WERI-Rb-1 (cell line): Measurements from ENCODE around the gene DOCK8.
"Not testable (repeated sequence)": the region's sequence is repeated elsewhere in the genome, so short reads cannot be mapped to it uniquely, and the experiment has no call there.

Experiments
- DNase-seq: peaks from one replicate; pipeline ENCODE4 v3.0.0-alpha.2; 2020
- H3K27ac ChIP-seq: fragments of 250-450 bp; sonication (Bioruptor Pico); 2 replicates; pipeline ENCODE4 v1.5.1; 2020; ENCODE audit warnings: mild to moderate bottlenecking, moderate library complexity
- H3K27me3 ChIP-seq: fragments of 250-450 bp; sonication (Bioruptor Pico); 2 replicates; pipeline ENCODE4 v1.5.1; 2021; ENCODE audit warnings: mild to moderate bottlenecking, low read depth, moderate library complexity; ENCODE audit not compliant: insufficient read depth, severe bottlenecking
- H3K36me3 ChIP-seq: fragments of 250-450 bp; sonication (Bioruptor Pico); 2 replicates; pipeline ENCODE4 v1.5.1; 2020; ENCODE audit warnings: mild to moderate bottlenecking, moderate library complexity
- H3K4me3 ChIP-seq: 2 replicates; pipeline ENCODE4 v1.5.1; 2011; ENCODE audit warnings: low read depth, mild to moderate bottlenecking, control low read depth, low read length
- H3K9me3 ChIP-seq: fragments of 250-450 bp; sonication (Bioruptor Pico); 2 replicates; pipeline ENCODE4 v1.5.1; 2021; ENCODE audit warnings: mild to moderate bottlenecking, moderate library complexity; ENCODE audit not compliant: severe bottlenecking
- CTCF ChIP-seq: IDR thresholded peaks from 2 replicates; pipeline ENCODE4 v1.5.1; 2011; ENCODE audit warnings: low read depth, mild to moderate bottlenecking, control low read depth, inconsistent platforms, low read length

The DOCK8 gene

DNA sequence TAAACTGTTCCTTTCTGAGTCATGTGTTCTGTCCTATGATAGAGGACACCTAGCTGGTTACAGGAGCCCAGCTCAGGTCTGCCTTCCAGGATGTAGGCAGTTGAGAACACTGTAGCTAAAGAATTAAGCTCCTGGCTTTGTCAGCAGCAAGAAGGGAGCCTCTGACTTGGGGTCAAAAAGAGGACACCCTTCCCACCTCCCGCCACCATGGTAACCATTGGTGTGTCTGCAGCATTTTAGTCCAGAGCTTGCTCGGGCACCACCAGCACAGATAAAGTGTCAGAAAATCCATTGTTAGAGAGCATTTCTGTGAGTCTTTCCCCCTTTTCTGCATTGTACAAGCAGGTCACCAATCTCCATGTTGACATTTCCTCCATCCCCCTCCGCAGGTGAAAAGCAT lies 181.7 kb downstream of the DOCK8 start:
- no peak for TF ChIP-seq CTCF
- H3K4me3 ChIP-seq: no peak overlapping the region
- peak; percentile 17 for DNase-seq
- no peak overlapping the region for H3K27ac ChIP-seq
- no peaks in the 10 kb centered on the region for H3K9me3 ChIP-seq
- peaks cover 28% of the 10 kb centered on the region for H3K36me3 ChIP-seq
- H3K27me3 ChIP-seq: no peaks in the 10 kb centered on the region

DNA sequence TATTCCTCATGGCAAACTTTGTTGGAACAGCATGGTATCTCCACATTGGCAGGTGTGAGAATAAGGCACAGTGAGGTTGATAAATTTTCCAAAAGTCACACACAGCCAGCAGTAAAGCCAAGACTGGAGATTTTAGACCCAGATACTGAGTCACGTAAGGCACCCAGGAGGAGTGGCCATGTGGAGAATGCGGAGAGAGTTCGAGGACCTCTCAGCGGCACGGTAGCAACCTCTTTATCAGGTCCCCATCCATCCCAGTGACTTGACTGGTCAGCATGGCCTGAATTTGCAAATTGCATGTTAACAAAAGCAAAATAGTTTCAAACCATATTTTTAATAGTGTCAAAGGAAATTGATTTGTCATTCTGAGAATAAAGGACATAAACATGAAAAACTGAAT lies 183.4 kb downstream of the DOCK8 start:
- Histone ChIP-seq H3K9me3 (no peaks in the 10 kb centered on the region), H3K27me3 (no peaks in the 10 kb centered on the region), H3K4me3 (no peak overlapping the region), H3K27ac (no peak overlapping the region), H3K36me3 (peaks cover 43% of the 10 kb centered on the region)
- no peak for DNase-seq
- no peak for TF ChIP-seq CTCF

- DNase-seq: peak; percentile 84
- Histone ChIP-seq H3K27ac (peak overlapping the region; percentile 54), H3K27me3 (no peaks in the 10 kb centered on the region), H3K4me3 (no peak overlapping the region), H3K9me3 (no peaks in the 10 kb centered on the region), H3K36me3 (peaks cover 35% of the 10 kb centered on the region)
- no peak for TF ChIP-seq CTCF
These were observed 186.6 kb downstream of the DOCK8 start for GRCh38 chr9:401223-401622.

GRCh38 chr9:404234-404633 lies 189.6 kb downstream of the DOCK8 start:
- DNase-seq: no peak
- Histone ChIP-seq H3K27ac (peak overlapping the region; percentile 54), H3K36me3 (peaks cover 49% of the 10 kb centered on the region), H3K9me3 (no peaks in the 10 kb centered on the region), H3K27me3 (no peaks in the 10 kb centered on the region), H3K4me3 (no peak overlapping the region)
- TF ChIP-seq CTCF: no peak

GRCh38 chr9:405341-405740 lies 190.7 kb downstream of the DOCK8 start:
- Histone ChIP-seq H3K9me3 (no peaks in the 10 kb centered on the region), H3K4me3 (no peak overlapping the region), H3K36me3 (peaks cover 49% of the 10 kb centered on the region), H3K27me3 (no peaks in the 10 kb centered on the region), H3K27ac (peak overlapping the region; percentile 54)
- no peak for DNase-seq
- no peak for TF ChIP-seq CTCF

GRCh38 chr9:406886-407654 lies 192.4 kb downstream of the DOCK8 start:
- H3K9me3 ChIP-seq: no peaks in the 10 kb centered on the region
- peak; percentile 47 for DNase-seq
- H3K4me3 ChIP-seq: no peak overlapping the region
- peak overlapping the region; percentile 52 for H3K27ac ChIP-seq
- H3K36me3 ChIP-seq: peaks cover 43% of the 10 kb centered on the region
- H3K27me3 ChIP-seq: no peaks in the 10 kb centered on the region
- peak; percentile 40 for TF ChIP-seq CTCF

GRCh38 chr9:409655-410054 lies 195.0 kb downstream of the DOCK8 start:
- not testable (repeated sequence) for H3K4me3 ChIP-seq, H3K27ac ChIP-seq, DNase-seq, H3K9me3 ChIP-seq, H3K27me3 ChIP-seq
- H3K36me3 ChIP-seq: peaks cover 29% of the 10 kb centered on the region
